ENCODE results near the gene ECE1. TPM values are rescaled to one million over a fixed set of nuclear protein-coding genes. Genes with fewer than 3 reads are reported as not detected.

Gene ECE1
- total and polyA plus RNA-seq, 10 of the 15 experiments (the other 5 are each of a cell fraction or from before 2014, with no cell fraction given) = 0.97 to 81.0 (median 37.0) TPM

GRCh38 chr1:21240706-21241105, 49.6 kb downstream of the ECE1 start:
- WGBS (ENCODE audit: insufficient coverage, insufficient replicate concordance, low lambda C conversion rate, missing lambda C conversion rate) = 67% methylated on average over 10 of the region's 10 CpGs
- ATAC-seq (no peak), FAIRE-seq (no peak), DNase-seq (ENCODE audit: low read depth, low spot score) (no peak)
- Histone ChIP-seq H4K20me1 (ENCODE audit: control insufficient read depth, insufficient read depth) (no peaks in the 10 kb centered on the region), H3K4me2 (ENCODE audit: control insufficient read depth, insufficient read depth) (no peak overlapping the region), H3K79me2 (ENCODE audit: control insufficient read depth, insufficient read depth, low read length) (no peaks in the 10 kb centered on the region), H3K4me1 (ENCODE audit: control insufficient read depth, insufficient read depth, low read length) (no peaks in the 10 kb centered on the region), H3K9ac (ENCODE audit: control insufficient read depth, insufficient read depth, low read length) (no peak overlapping the region), H3K27ac (ENCODE audit: control insufficient read depth, insufficient read depth) (no peak overlapping the region), H3K27me3 (replicated peaks in 1 of 2; ENCODE audit: control insufficient read depth in 2 of 2, insufficient read depth in 2 of 2, low read length in 1 of 2) (no peaks in the 10 kb centered on the region), H3K9me3 (replicated peaks; ENCODE audit: control insufficient read depth, insufficient read depth, low read length) (no peaks in the 10 kb centered on the region), H3K4me3 (no peak overlapping the region), H2AFZ (ENCODE audit: control insufficient read depth, low read depth, low read length) (no peak overlapping the region), H3K36me3 (ENCODE audit: control insufficient read depth in 2 of 2, insufficient read depth in 2 of 2, low read length in 1 of 2) (peaks cover 10 to 16% of the 10 kb centered on the region in 2 experiments; a peak in 3 of 4 replicates)
- intact Hi-C loops (cut with micrococcal nuclease; ENCODE audit: unreplicated experiment) = no loop called here
- SMC1A ChIA-PET (ENCODE audit: uncharacterized antibody, unreplicated experiment) = interaction anchor here (1.2 to 1.3 kb wide), 2 partner anchors 9 to 14 kb away, joined by 3 to 5 read pairs; no protein-coding TSS in a partner anchor
- RAD21 ChIA-PET (ENCODE audit: unreplicated experiment) = interaction anchor here (0.8 kb wide), 1 partner anchor 14 kb away, joined by 3 read pairs; no protein-coding TSS in a partner anchor
- POLR2A ChIA-PET = no interaction called here
- TF ChIP-seq ATF2 (IDR thresholded peaks at IDR 0.05; ENCODE audit: low read length) (no peak), HCFC1 (IDR thresholded peaks at IDR 0.05; ENCODE audit: low read length) (no peak)
- no TSS peak for BruUV-seq (replicated peaks)
- CTCF ChIA-PET = interaction anchor here (1.2 to 1.5 kb wide), 5 partner anchors 9 to 128 kb away, joined by 4 to 8 read pairs (median 5); no protein-coding TSS in a partner anchor
- in situ Hi-C loops (cut with MboI) = no loop called here

GRCh38 chr1:21239221-21239620, 51.0 kb downstream of the ECE1 start:
- H3K79me2 ChIP-seq (ENCODE audit: control insufficient read depth, insufficient read depth, low read length) = no peaks in the 10 kb centered on the region
- H3K27me3 ChIP-seq (replicated peaks in 1 of 2; ENCODE audit: control insufficient read depth in 2 of 2, insufficient read depth in 2 of 2, low read length in 1 of 2) = no peaks in the 10 kb centered on the region
- H3K4me1 ChIP-seq (ENCODE audit: control insufficient read depth, insufficient read depth, low read length) = no peaks in the 10 kb centered on the region
- no peak overlapping the region for H2AFZ ChIP-seq (ENCODE audit: control insufficient read depth, low read depth, low read length)
- H3K4me2 ChIP-seq (ENCODE audit: control insufficient read depth, insufficient read depth) = no peak overlapping the region
- ChIA-PET POLR2A (no interaction called here), SMC1A (ENCODE audit: uncharacterized antibody, unreplicated experiment) (interaction anchor here (1.3 kb wide), 1 partner anchor 16 kb away, joined by 3 read pairs; no protein-coding TSS in a partner anchor), CTCF (interaction anchor here (0.6 to 0.7 kb wide), 3 partner anchors 8 to 129 kb away, joined by 3 read pairs; no protein-coding TSS in a partner anchor), RAD21 (ENCODE audit: unreplicated experiment) (no interaction called here)
- intact Hi-C loops (cut with micrococcal nuclease; ENCODE audit: unreplicated experiment) (no loop called here), in situ Hi-C loops (cut with MboI) (no loop called here)
- TF ChIP-seq ATF7 (IDR thresholded peaks at IDR 0.05; ENCODE audit: low read depth) = 0 out of 2 replicates have a peak, but pooled peaks have one; percentile 21
- TF ChIP-seq GABPA (IDR thresholded peaks at IDR 0.05; ENCODE audit: low read depth) = no peak
- TF ChIP-seq MXI1 (IDR thresholded peaks at IDR 0.05; ENCODE audit: low read depth, low read length) = 0 out of 2 replicates have a peak, but pooled peaks have one; percentile 16
- peak; percentile 43; the same call in 1 of the 2 replicates for TF ChIP-seq SPI1 (IDR thresholded peaks at IDR 0.05; ENCODE audit: borderline replicate concordance, insufficient read depth, low read depth, low read length)
- peak; percentile 39; the same call in 1 of the 2 replicates for TF ChIP-seq NR2F1 (conservative IDR thresholded peaks at IDR 0.05)
- peak; percentile 37; the same call in 1 of the 2 replicates for TF ChIP-seq PKNOX1 (IDR thresholded peaks at IDR 0.05)
- 0 out of 2 replicates have a peak, but pooled peaks have one; percentile 33 for TF ChIP-seq RAD51 (IDR thresholded peaks at IDR 0.05)
- TF ChIP-seq RUNX3 (IDR thresholded peaks at IDR 0.05; ENCODE audit: low read length) = peak; percentile 61; the same call in 1 of the 2 replicates
- no peak for TF ChIP-seq POU2F2 (IDR thresholded peaks at IDR 0.05; ENCODE audit: borderline replicate concordance, low read depth, low read length)
- no peak overlapping the region for H3K4me3 ChIP-seq
- H3K9me3 ChIP-seq (replicated peaks; ENCODE audit: control insufficient read depth, insufficient read depth, low read length) = no peaks in the 10 kb centered on the region
- DNase-seq (ENCODE audit: low read depth, low spot score) = no peak
- no peak for FAIRE-seq
- no peak overlapping the region for H3K9ac ChIP-seq (ENCODE audit: control insufficient read depth, insufficient read depth, low read length)
- H3K36me3 ChIP-seq (ENCODE audit: control insufficient read depth in 2 of 2, insufficient read depth in 2 of 2, low read length in 1 of 2) = peaks cover 3 to 16% of the 10 kb centered on the region in 2 experiments; a peak in 3 of 4 replicates
- H4K20me1 ChIP-seq (ENCODE audit: control insufficient read depth, insufficient read depth) = no peaks in the 10 kb centered on the region
- BruUV-seq (replicated peaks) = no TSS peak
- no peak overlapping the region for H3K27ac ChIP-seq (ENCODE audit: control insufficient read depth, insufficient read depth)
- 48% methylated on average over 10 of the region's 10 CpGs for WGBS (ENCODE audit: insufficient coverage, insufficient replicate concordance, low lambda C conversion rate, missing lambda C conversion rate)
- peak; percentile 79 for ATAC-seq

All from GM12878 (cell line).